HuH-7 (cell line): ENCODE data around the gene CAMKV.
A peak's percentile ranks its signal among the peaks of the same experiment; 100 is the strongest.
"Not testable (repeated sequence)": the region's sequence is repeated elsewhere in the genome, so short reads cannot be mapped to it uniquely, and the experiment has no call there.

ENCODE experiments used
- DNase-seq: peaks from one replicate; pipeline ENCODE4 v3.0.0; 2011; ENCODE audit warnings: low spot score

Gene CAMKV

GRCh38 chr3:49869525-49870126 lies at the start of gene CAMKV:
TSS of gene CAMKV (minus strand) at chr3:49869906. CDS start at chr3:49862388, 7,518 bp downstream.
- peak; percentile 72 for DNase-seq

GRCh38 chr3:49917806-49918590 lies 48.3 kb upstream of the CAMKV start:
- DNase-seq = not testable (repeated sequence)

GRCh38 chr3:49916686-49917085 lies 47.0 kb upstream of the CAMKV start:
- no peak for DNase-seq

GRCh38 chr3:49914906-49915305 lies 45.2 kb upstream of the CAMKV start:
- no peak for DNase-seq

- no peak for DNase-seq
Measured at GRCh38 chr3:49912881-49913281, 43.2 kb upstream of the CAMKV start.

- no peak for DNase-seq
Measured at GRCh38 chr3:49911611-49912010, 41.9 kb upstream of the CAMKV start.

- no peak for DNase-seq
Measured at GRCh38 chr3:49911124-49911420, 41.4 kb upstream of the CAMKV start.

- DNase-seq = no peak
Measured at GRCh38 chr3:49910409-49911123, 40.9 kb upstream of the CAMKV start.

- no peak for DNase-seq
Measured at GRCh38 chr3:49908373-49909199, 38.9 kb upstream of the CAMKV start.

- DNase-seq = peak; percentile 77
Measured at GRCh38 chr3:49906073-49906743, 36.5 kb upstream of the CAMKV start.

- DNase-seq = not testable (repeated sequence)
Measured at GRCh38 chr3:49904448-49904847, 34.7 kb upstream of the CAMKV start.

- peak; percentile 72 for DNase-seq
Measured at GRCh38 chr3:49903451-49904424, 34.0 kb upstream of the CAMKV start, which contains the start of gene MST1R. TSS of gene MST1R (minus strand) at chr3:49903873. CDS start at chr3:49903609, 264 bp downstream.

- no peak for DNase-seq
Measured at GRCh38 chr3:49902511-49903345, 33.0 kb upstream of the CAMKV start.

- DNase-seq = no peak
Measured at GRCh38 chr3:49901366-49902339, 31.9 kb upstream of the CAMKV start.

- no peak for DNase-seq
Measured at GRCh38 chr3:49900491-49901153, 30.9 kb upstream of the CAMKV start.

- DNase-seq = peak; percentile 53
Measured at GRCh38 chr3:49899815-49900214, 30.1 kb upstream of the CAMKV start.

GRCh38 chr3:49898991-49899390 lies 29.3 kb upstream of the CAMKV start:
- no peak for DNase-seq

- no peak for DNase-seq
Measured at GRCh38 chr3:49896345-49896744, 26.6 kb upstream of the CAMKV start.
